SIG-M5 (cell line): ENCODE data around the gene UBE2E3.
"Not testable (repeated sequence)": the region's sequence is repeated elsewhere in the genome, so short reads cannot be mapped to it uniquely, and the experiment has no call there.

Experiments used
- DNase-seq: peaks from one replicate; lab custom pipeline; 2025; lab: John Stamatoyannopoulos, UW

Gene UBE2E3

DNA sequence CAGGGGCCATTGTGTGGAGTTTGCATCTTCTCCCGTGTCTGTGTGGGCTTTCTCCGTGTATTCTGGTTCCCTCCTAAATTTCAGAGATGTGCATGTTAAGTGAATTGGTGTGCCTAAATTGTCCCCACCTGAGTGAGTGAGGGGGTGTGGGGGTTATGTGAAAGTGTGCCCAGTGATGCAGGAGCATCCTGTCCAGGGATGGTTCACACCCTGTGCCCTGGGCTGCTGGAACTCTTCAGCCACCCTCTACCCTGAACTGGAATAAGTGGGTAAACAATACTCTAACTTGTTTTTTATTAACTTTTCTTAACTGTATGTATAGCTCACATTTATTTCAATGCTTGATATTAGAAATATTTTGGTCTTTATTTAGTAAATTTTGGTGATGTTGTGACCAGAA lies 56.0 kb downstream of the UBE2E3 start:
- no peak for DNase-seq

DNA sequence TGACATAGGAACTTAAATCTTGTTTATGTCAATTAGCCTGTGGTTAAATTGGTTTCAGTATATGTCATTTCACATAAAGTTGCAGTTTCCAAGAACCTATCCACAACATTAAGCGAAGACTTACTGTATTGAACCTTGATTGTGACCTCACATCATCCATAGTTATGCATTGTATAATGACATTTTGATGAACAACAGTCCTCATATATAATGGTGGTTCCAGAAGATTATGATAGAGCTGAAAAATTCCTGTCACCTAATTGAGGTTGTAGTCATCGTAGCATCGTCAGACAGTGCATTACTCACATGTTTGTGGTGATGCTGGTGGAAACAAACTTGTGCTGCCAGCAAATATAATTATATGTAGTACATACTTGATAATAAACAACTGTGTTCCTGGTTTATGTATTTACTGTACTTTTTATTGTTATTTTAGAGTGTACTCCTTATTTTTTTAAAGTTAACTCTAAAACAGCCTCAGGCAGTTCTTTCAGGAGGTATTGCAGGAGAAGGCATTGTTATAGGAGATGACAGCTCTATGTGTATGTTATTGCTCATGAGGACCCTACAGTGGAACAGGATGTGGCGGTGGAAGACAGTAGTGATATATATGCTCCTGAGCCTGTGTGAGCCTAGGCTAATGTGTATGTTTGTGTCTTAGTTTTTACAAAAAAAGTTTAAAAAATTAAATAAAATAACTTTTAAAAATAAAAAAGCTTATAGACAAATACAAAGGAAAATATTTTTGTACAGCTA lies 56.6 kb downstream of the UBE2E3 start:
- no peak for DNase-seq

DNA sequence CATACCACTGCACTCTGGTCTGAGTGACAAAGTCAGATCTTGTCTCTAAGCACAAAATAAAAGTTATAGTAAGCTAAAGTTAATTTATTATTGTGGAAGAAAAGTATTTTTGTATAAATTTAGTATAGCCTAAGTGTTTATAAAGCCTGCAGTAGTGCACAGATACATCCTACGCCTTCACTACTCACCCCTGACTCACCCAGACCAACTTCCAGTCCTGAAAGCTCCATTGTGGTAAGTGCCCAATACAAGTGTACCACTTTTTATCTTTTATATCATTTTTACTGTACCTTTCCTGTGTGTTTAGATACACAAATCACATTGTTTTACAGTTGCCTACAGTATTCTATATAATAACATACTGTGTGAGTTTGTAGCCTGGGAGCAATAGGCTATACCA lies 57.5 kb downstream of the UBE2E3 start:
- DNase-seq: no peak

DNA sequence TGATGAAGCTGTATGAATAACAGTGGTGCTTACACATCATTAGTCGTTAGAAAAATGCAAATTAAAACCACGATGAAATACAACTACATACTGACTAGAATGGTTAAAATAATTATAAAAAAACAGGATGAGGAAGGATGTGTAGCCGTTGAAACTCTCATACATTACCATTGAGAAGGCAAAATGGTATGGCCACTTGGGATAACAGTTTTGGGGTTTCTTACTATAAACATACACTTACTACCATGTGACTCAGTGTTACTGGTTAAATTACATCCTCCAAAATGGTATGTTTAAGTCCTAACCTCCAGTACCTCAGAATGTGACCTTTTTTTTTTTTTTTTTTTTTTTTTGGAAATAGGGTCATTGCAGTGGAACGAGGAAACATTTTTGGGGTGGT lies 58.4 kb downstream of the UBE2E3 start:
- DNase-seq: no peak

DNA sequence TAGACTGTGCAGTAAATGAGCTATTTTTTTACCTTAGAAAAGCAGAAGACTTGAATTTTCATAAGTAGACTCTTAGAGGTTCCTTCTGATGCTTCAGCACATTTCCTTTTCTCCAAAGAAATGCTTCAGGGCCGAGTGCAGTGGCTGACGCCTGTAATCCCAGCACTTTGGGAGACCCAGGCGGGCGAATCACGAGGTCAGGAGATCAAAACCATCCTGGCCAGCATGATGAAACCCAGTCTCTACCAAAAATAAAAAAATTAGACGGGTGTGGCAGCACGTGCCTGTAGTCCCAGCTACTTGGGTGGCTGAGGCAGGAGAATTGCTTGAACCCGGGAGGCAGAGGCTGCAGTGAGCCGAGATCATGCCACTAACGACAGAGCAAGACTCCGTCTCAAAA lies 60.4 kb downstream of the UBE2E3 start:
- DNase-seq: not testable (repeated sequence)

DNA sequence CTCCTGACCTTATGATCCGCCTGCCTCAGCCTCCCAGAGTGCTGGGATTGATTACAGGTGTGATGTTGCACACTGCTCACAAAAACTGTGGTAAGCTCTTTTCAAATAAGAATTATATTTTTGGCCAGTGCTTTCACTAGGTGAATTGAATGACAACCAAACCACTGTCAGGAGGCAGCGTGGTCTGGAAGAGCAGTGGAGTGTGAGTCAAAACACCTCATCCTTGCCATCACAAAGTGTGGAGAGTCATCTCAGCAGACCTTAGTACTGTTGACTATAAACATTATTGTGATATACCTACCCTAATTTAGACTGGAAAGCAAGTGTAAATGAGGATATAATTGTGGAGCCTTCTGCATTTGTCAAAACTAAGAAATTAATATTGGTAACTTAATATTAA lies 61.3 kb downstream of the UBE2E3 start:
- DNase-seq: no peak

DNA sequence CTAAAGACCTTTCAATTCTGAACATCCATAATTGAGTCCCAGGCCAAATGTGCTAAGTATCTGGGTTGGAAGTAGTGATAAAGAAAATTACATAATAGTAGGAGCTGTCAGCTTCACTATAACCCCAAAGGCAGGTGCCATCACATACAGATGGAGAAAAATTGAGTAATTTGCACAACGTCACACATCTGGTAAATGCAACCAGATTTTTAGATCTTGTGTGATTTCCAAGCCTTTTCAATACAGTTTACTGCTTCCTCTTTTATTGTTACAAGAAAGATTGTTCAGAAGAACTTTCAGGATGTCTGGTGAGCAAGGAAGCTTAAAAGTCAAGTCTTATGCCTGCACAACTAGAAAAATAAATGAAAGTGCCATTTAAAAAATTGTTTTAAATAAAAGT lies 62.3 kb downstream of the UBE2E3 start:
- DNase-seq: no peak

DNA sequence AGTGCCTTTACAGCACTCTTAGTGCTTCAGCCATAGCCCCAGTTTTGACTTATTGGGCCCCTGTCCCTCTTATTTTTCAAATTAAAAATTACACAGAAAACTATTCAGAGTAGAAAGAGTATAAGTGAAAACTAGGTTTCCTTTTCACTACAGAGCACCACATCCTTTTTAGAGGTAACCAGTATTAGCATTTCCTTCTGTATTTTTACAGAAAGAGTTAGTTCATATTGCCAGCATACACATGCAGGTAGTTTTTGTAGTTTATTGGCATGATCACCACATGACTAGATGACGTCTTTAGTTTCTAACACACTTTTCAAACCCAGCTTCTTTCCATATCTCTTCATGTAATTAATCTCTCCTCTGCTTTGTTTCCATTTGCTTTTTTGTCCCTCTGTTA lies 66.4 kb downstream of the UBE2E3 start:
- DNase-seq: no peak

DNA sequence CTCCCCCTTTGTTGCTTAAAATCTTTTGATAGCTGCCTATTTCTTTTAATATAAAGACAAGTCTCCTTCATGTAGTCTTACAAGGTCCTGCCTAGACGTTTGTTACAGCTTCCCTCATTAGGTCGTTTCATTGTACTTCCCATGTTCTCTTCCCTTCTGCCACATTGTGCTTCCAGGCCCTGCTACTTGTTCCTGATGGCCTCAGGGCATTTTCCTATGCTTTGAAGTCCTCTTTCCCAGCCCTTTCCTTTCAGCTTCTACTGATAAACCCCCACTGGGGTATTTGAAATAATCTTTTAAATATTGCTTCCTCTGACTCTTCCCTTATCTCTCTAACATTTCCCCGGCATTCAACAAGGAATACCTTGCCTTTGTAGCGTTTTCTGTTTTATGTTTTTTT lies 67.4 kb downstream of the UBE2E3 start:
- DNase-seq: no peak

DNA sequence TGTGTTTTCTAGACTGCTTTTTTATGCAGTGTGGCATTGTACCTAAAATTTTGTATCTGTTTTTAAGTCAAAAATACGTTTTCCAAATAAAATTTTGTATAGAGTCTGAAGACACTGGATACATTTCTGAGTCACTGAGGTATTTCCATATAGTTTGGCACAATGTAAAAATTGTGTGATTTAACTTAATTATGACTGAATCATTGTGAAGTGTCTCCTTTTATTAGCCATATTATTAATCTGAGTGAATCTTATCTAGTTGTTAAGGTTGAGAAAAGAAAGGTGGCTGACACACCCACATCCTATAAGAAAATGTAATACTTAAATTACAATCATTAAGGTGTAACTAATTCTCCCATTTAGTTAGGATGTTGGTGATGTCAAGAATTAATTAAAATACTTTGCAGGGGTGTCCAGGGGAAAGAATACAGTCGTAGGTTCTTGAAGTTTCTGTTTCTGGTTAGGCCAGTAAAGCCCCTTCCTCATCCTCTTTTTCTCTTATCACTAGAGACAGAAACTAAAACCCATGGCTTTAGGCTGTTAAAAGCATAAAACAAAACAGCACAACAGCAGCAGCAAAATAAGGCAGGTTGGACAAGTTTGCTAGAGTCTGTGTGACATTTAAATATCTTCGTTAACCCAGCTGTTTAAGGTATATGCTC lies 71.6 kb downstream of the UBE2E3 start:
- DNase-seq: no peak

DNA sequence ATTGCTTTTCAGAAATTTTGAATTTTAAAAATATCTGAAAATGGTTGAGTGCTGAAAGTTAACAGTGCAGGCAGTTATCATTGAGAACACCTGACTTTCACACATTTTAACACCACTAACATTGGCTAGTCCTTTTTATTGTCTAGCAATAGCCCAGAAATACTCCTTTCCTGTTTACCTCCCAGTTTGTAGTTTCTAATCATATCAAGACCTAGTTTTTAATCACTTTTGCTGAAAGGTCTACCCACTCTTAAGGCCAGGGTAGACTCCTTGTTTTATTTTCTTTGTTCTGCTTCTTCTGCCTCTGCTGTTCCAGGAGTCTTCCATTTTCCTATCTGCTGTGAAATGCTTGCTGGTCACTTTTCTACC lies 72.1 kb downstream of the UBE2E3 start:
- DNase-seq: no peak

DNA sequence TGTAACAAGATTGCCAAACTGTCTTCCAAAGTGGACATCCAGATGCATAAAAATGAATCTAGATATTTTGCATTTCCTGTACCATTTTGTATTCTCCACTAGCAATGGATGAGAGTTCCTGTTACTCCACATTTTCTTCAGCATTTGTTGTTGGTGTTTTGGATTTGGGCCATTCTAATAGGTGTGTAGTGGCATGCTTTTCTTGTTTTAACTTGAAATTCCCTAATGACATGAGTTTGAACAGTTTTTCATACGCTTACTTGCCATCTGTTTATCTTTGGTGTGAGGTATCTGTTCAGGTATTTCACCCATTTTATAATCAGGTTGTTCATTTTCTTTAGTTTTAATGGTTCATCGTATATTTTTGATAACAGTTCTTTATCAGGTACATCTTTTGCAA lies 73.9 kb downstream of the UBE2E3 start:
- no peak for DNase-seq

DNA sequence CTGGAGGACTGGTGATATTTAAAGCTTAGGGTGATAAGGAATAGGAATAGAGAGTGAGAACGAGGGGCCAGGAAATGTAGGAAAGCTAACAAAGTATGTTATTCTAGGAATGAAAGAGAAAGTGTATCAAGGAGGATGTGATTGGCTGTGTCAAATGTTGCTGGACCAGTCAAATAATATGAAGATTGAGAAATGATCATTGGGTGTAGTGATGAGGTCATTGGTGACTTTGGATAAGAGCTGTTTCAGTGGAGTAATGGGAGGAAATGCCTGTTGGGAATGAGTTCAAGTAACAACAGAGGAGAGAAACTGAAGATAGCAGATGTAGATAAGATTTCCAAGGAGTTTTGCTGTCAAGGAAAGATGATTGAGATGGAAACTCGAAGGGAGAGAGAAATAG lies 74.4 kb downstream of the UBE2E3 start:
- DNase-seq: no peak

DNA sequence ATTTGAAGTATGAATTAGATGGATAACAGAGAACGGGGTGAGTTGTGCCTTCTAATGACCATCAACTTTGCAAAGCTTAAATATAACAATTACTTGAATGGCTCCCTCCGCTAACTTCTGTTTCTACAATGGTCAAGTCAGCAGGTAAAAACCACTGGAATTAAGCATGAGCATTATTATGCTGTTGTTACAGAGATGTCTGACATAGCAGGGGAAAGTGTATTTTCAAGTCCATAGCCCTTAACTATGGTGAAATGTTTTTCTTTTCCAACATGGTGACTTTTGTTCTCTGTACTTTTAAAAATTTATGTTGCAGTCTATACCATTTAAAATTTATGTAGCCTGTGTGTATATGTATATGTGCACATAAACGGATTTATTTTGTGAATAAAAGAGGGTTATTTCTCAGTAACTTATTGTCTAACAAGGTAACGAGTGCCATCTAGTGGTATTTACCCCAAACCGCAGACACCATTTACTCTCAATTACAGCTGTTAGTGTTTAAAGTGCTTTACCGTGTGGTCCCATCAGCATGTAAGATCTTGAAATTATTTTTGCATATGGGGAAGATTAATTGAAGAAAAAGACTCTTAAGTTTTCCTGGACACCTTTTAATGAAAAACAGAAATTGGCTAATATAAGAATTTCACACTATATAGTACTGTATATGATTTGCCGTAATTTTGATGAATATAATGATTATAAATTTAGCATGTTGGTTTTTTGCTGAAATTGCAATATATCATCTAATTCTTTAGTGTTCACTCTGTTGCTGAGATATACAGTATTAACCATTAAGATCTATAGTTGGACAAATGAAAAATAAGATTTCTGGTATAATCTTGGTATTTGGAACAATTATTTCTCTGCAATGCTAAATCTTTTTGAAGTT lies 78.2 kb downstream of the UBE2E3 start:
- DNase-seq: no peak

DNA sequence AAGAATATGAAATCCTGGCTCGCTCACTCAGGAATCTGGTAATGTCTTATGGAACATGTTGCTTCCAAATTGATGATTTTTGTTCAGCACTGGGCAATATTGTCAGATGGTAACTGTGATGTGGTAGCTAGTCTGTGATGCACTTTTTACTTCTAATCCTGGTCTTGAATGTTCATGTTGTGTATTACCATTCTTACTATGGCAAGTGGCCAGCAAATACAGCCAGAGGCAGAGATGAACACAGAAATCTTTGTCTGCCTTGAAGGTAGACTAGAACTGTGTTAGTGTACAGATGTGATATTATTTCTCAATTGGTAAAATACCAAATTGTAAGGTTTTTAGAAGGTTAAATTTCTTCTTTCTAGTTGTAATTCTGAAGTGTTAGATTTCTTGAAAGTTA lies 83.3 kb downstream of the UBE2E3 start:
- DNase-seq: no peak

DNA sequence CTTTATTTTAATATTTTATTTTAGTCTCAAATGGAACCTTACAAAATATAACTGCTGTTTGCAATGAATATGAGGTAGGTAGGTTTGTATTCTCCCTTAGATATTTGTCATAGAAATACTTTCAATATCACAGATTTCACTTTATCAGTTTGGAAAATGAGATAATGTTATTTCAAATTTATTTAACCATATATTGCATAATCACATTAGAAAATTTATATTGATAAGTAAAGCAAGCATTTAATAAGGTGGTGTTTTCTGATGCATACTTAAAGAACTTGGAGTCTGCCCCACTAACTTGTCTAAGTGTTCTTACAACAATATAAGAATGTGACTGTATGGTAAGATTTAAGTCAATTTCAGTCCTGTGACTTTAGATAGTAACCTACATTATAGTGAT lies 85.1 kb downstream of the UBE2E3 start:
- DNase-seq: no peak

DNA sequence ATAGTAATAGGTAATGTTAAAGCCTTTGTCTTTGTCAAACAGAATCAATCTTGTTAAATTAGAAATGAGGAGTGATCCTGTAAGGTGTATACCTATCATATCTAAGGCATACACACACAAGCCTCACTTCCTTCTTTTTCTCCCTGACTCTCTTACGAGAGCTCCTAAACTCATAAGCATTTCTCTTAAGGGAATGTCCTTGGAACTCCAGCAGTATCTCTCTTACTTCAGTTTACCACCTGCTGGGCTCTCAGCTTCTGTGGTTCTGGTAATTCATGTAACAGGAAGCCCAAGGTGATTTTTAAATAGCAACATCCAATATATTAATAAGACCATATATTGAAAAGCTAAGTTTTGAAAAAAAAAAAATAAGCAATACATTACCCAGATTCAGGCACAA lies 85.9 kb downstream of the UBE2E3 start:
- no peak for DNase-seq

DNA sequence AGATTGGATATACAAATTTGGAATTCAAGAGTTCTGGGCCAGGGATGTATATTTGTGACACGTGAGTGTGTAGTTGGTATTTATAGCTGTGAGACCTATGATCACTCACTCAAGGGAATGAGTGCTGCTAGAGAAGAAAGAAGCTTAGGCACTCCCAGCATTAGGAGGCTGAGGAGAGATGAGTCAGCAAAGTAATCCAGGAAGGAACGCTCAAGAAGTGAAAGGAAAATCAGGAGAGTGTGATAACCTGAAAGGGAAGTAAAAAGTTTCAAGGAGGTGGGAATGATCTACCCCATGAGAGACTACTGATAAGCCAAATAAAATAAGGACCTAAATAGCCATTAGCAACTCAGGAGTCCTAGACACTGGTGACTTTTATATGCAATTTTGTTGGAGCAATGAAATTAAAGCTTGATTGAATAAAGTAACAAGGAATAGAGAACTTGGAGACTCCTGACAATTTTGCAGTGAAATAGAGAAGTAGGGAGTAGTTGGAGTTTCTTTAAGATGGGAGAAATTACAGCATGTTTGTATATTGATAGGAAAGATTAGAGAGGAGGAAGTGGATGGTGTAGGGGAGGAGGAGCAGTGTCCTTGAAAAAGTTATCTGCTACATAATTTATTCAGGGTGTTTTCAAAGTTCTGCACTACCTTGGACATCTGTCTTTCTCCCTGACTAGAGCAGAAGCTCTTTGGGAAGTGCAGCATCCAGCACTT lies 89.9 kb downstream of the UBE2E3 start:
- no peak for DNase-seq

DNA sequence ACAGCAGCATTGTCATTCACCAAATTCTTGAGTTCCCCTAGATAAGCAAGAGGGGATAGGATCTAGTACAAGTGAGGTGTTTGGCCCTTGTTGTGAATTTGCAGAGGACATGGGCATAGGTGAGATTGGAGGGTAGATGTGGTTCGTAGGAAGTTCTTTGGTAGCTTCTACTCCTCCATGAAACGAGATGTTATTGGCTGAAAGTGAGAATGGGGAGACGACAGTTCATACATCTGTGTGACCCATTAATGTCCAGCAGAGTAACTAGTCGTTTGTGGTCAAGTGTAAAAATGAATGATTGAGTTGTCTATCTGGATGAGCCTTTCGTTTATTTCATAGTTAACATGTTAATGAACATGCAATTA lies 90.4 kb downstream of the UBE2E3 start:
- no peak for DNase-seq

DNA sequence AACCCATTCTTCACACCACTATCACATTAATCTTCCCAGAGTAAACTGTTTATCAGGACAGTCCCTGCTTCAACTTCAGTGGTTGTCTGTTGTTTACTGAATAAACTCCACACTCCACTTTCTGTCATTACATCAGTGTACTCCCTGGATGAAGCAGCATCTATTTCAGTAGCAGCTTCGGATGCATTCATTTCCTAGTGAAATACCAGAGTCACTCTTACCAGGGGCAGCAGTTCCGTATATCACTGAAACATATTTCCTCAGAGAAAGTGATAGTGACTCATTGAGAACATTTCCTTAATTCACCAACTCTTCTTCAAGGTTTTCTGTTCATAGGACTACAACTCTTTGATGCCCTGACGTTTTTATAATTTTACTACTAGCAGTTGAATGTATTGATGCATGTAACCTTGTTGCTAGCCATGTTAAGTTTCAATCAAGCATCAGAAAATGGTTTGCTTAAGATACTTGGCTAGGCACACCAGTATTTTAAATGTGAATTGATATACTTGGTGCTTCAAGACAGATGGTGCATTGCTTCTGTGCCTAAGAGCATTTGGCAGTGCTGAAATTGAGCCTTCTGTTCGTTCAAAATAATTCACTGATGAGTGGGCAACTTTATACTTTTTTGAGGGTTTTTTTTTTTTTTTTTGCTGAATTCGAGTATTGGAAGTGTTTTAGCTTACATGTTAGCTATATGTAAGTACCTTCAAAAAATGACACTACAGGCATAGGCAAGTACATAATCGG lies 92.3 kb downstream of the UBE2E3 start:
- DNase-seq: no peak

DNA sequence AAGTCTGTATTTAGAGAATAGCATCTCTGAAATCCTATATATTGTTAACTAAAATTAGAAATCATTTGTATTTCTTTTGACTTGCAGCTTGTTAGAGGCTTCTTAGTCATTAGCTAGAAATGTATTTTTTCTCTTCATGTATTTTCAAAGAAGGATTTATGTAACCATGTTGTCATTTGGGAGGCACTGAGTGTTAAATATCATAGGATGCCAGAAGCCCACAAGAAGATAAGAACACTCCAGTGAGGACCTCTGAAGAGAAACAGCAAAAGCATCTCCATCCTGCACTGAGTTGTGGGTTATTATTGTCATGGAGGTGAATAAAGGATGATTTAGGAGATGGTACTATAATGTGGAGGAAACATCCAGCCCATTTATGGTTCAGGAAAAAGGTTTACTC lies 93.5 kb downstream of the UBE2E3 start:
- DNase-seq: no peak

DNA sequence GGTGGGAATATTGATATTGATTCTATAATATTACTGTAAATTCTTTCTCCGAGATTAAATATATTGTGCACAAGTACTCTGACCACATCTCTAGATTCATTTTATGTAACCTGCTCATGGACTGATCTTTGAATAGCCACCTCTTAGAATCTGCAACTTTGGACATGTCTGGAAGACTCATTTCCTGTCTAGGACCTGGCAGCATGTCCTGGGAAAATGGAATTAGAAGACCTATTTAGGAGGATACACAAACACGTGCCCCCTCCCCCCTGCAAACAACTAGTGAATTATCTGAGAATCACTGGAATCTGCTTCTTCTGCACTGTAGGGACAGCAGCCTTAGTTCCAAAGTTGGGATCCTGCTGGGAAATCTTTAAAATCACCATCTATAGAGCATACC lies 94.1 kb downstream of the UBE2E3 start:
- DNase-seq: no peak
